Endothelial cell of umbilical vein (primary cell): ENCODE results near the gene RTN1. TPM values are rescaled to one million over a fixed set of nuclear protein-coding genes. Genes with fewer than 3 reads are reported as not detected.

Experiments used
- BruUV-seq: library from RNA; stranded (reverse); fragments of 400-500 nt; replicated peaks from 2 replicates; lab custom pipeline; 2021; lab: Mats Ljungman, UMichigan
- CTCF ChIA-PET: fragments of 300-600, 350-600 bp; sonication (Branson Sonifier 250); formaldehyde crosslinking; loops from one replicate; lab custom pipeline; 2021; ENCODE audit warnings: antibody characterized with exemption, inconsistent platforms; lab: Charles Lee
- POLR2A ChIA-PET: fragments of 300-600, 350-600 bp; sonication (Branson Sonifier 250); formaldehyde crosslinking; loops from one replicate; lab custom pipeline; 2021; ENCODE audit warnings: antibody characterized with exemption, inconsistent platforms; lab: Charles Lee
- DNase-seq: peaks from one replicate; pipeline ENCODE4 v3.0.0-alpha.2; 2011; ENCODE audit warnings: low read depth, low spot score
- FAIRE-seq: peaks from 2 replicates; lab custom pipeline; 2011; peaks lifted over from hg19 to GRCh38; lab: Jason Lieb, UNC
- H2AFZ ChIP-seq: 2 replicates; pipeline ENCODE4 v1.6.0; 2012; ENCODE audit warnings: low read depth, low read length, control low read depth, inconsistent platforms
- H3K27ac ChIP-seq: 2 replicates; pipeline ENCODE4 v1.5.1; 2011; ENCODE audit warnings: low read depth, mild to moderate bottlenecking, control low read depth, low read length, moderate library complexity; ENCODE audit not compliant: insufficient read depth
- H3K27me3 ChIP-seq, 2 experiments: 2 replicates each; pipeline versions ENCODE4 v1.6.0 to v1.6.1; 2011; ENCODE audit warnings: low read length in 2 of 2, mixed read lengths in 1 of 2; ENCODE audit not compliant: control insufficient read depth in 2 of 2, insufficient read depth in 2 of 2
- H3K36me3 ChIP-seq, 2 experiments: 2 replicates in 1 of 2; 3 replicates in 1 of 2; pipeline ENCODE4 v1.5.1; 2011; ENCODE audit warnings: low read length in 2 of 2, mild to moderate bottlenecking in 1 of 2, moderate library complexity in 1 of 2; ENCODE audit not compliant: control insufficient read depth in 2 of 2, insufficient read depth in 2 of 2; ENCODE audit errors: extremely low read depth in 1 of 2
- H3K4me1 ChIP-seq: 3 replicates; pipeline ENCODE4 v1.5.1; 2011; ENCODE audit warnings: mild to moderate bottlenecking, low read length; ENCODE audit not compliant: control insufficient read depth, insufficient read depth; ENCODE audit errors: extremely low read depth
- H3K4me2 ChIP-seq: 2 replicates; pipeline ENCODE4 v1.6.1; 2011; ENCODE audit warnings: low read length, control low read depth, mixed read lengths; ENCODE audit not compliant: insufficient read depth
- H3K4me3 ChIP-seq, 3 experiments: fragments of 200-600 bp in 1 of 3; sonication (generic), shearing (Covaris generic) in 1 of 3; replicated peaks in 1 of 3; 2 replicates each; pipeline ENCODE4 v1.5.1; 2011 to 2016; ENCODE audit warnings: control low read depth in 3 of 3, low read length in 3 of 3, mild to moderate bottlenecking in 2 of 3, inconsistent platforms in 1 of 3, low read depth in 1 of 3, moderate library complexity in 1 of 3; ENCODE audit not compliant: insufficient read depth in 1 of 3
- H3K79me2 ChIP-seq: 2 replicates; pipeline ENCODE4 v1.6.0; 2012; ENCODE audit warnings: low read length, inconsistent platforms; ENCODE audit not compliant: control insufficient read depth, insufficient read depth
- H3K9ac ChIP-seq: replicated peaks from 2 replicates; pipeline ENCODE3; 2011; ENCODE audit warnings: low read length, control low read depth; ENCODE audit not compliant: insufficient read depth; ENCODE audit errors: extremely low read depth
- H3K9me1 ChIP-seq: replicated peaks from 3 replicates; pipeline ENCODE4 v1.6.0; 2011; ENCODE audit warnings: mild to moderate bottlenecking, low read length; ENCODE audit not compliant: control insufficient read depth, insufficient read depth; ENCODE audit errors: extremely low read depth
- H3K9me3 ChIP-seq: replicated peaks from 2 replicates; pipeline ENCODE4 v1.5.1; 2012; ENCODE audit warnings: low read length, inconsistent platforms; ENCODE audit not compliant: control insufficient read depth, insufficient read depth
- H4K20me1 ChIP-seq: replicated peaks from 2 replicates; pipeline ENCODE3; 2011; ENCODE audit warnings: mild to moderate bottlenecking, low read length; ENCODE audit not compliant: control insufficient read depth, insufficient read depth; ENCODE audit errors: extremely low read depth
- EZH2 ChIP-seq: IDR thresholded peaks from 2 replicates; pipeline ENCODE4 v1.6.1; 2012; ENCODE audit warnings: borderline replicate concordance, low read depth, mild to moderate bottlenecking, moderate library complexity, low read length, inconsistent platforms; ENCODE audit not compliant: severe bottlenecking
- FOS ChIP-seq: IDR thresholded peaks from 2 replicates; pipeline ENCODE4 v1.6.1; 2011; ENCODE audit warnings: mild to moderate bottlenecking, low read length, moderate library complexity, borderline replicate concordance; ENCODE audit not compliant: insufficient read depth
- GATA2 ChIP-seq: IDR thresholded peaks from 2 replicates; pipeline ENCODE4 v1.7.0; 2011; ENCODE audit warnings: low read depth, mild to moderate bottlenecking, moderate library complexity, mixed read lengths, low read length; ENCODE audit not compliant: insufficient read length, insufficient read depth
- JUN ChIP-seq: IDR thresholded peaks from 2 replicates; pipeline ENCODE4 v1.6.1; 2011; ENCODE audit warnings: borderline replicate concordance, low read depth; ENCODE audit not compliant: insufficient read length, insufficient read depth
- MYC ChIP-seq: IDR thresholded peaks from one replicate; pipeline ENCODE4 v1.6.1; 2011; ENCODE audit warnings: mild to moderate bottlenecking, low read depth, low read length
- POLR2A ChIP-seq: IDR thresholded peaks from 2 replicates; pipeline ENCODE4 v1.6.1; 2012; ENCODE audit warnings: low read depth, mild to moderate bottlenecking, control low read depth, low read length
- POLR2AphosphoS5 ChIP-seq: IDR thresholded peaks from 2 replicates; pipeline ENCODE4 v1.6.1; 2012; ENCODE audit warnings: low read depth, mild to moderate bottlenecking, control low read depth, low read length, moderate library complexity; ENCODE audit not compliant: insufficient read depth
- dilution Hi-C: fragments of 300-500 bp; cut with MboI; formaldehyde crosslinking; loops from one replicate; pipeline ENCODE4 v1.15.0; 2019; ENCODE audit warnings: low sequenced_read_pairs; ENCODE audit not compliant: extremely low pct_ligation_motif_present
- intact Hi-C: fragments of 100-400 bp; cut with micrococcal nuclease; formaldehyde crosslinking; loops from one replicate; pipeline ENCODE4 v1.10.0; 2022
- polyA plus RNA-seq, 4 experiments: library from polyadenylated mRNA; depleted of rRNA in 3 of 4; stranded (reverse) in 3 of 4; unstranded in 1 of 4; fragments of >200 nt; gene quantifications; 2 replicates each; pipeline versions ENCODE4 v1.2.1 to v1.2.3, GENCODE V29; 2011 to 2012; ENCODE audit warnings: missing spikeins in 1 of 4
- total RNA-seq: library from RNA; stranded (reverse); gene quantifications from 2 replicates; pipeline ENCODE4 v1.2.3, GENCODE V29; 2021
- TF ChIP-seq, protein P1 (sequence below), 2 donors: IDR thresholded peaks; 1 replicate in 1 of 2; 2 replicates in 1 of 2; pipeline ENCODE4 v1.5.1; 2011; ENCODE audit warnings: low read length in 2 of 2, mild to moderate bottlenecking in 2 of 2, moderate library complexity in 2 of 2, control low read depth in 1 of 2, inconsistent platforms in 1 of 2, low read depth in 1 of 2; ENCODE audit not compliant: insufficient read depth in 1 of 2; ENCODE audit errors: extremely low read depth in 1 of 2
- TF ChIP-seq, protein P2 (sequence below): IDR thresholded peaks from 2 replicates; pipeline ENCODE4 v1.6.1; 2011; ENCODE audit not compliant: insufficient read depth, insufficient read length

RTN1 gene
- total and polyA plus RNA-seq, 2 donors (not counting 3 experiments of a cell fraction or from before 2014, with no cell fraction given) = 0.10 to 0.29 TPM

DNA sequence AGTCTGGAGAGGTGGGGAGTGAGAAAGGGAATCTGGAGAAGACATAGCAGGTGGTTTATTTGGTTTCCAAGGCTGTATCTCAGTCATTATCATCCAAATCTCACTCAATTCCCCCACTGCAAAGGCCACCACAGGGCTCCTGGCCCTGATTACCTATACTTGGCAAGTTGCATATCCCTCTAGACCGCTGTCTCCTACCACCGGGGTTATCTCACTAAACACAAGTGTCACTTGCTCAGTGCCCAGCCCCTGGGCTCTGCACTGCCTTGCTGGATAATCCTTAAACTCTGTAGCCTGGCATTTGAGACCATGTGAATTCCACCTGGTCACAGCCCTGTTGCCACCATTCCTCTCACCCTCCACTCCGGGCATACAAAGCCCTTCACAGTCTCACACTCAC, 119.0 kb downstream of the RTN1 start:
- no peak for DNase-seq
- dilution Hi-C loops (no loop called here), intact Hi-C loops (no loop called here)
- Histone ChIP-seq H3K9me3 (no peaks in the 10 kb centered on the region), H3K27me3 (peaks cover 3 to 6% of the 10 kb centered on the region in 2 experiments), H3K27ac (no peak overlapping the region), H3K9me1 (no peaks in the 10 kb centered on the region), H3K4me3 (no peak overlapping the region), H3K4me2 (no peak overlapping the region), H3K9ac (no peak overlapping the region), H3K4me1 (no peaks in the 10 kb centered on the region), H2AFZ (no peak overlapping the region), H3K36me3 (no peaks in the 10 kb centered on the region), H4K20me1 (no peaks in the 10 kb centered on the region), H3K79me2 (no peaks in the 10 kb centered on the region)
- BruUV-seq = no TSS peak
- POLR2A ChIA-PET = no interaction called here
- TF ChIP-seq MYC (no peak), JUN (no peak), EZH2 (no peak), GATA2 (no peak), POLR2AphosphoS5 (no peak), FOS (no peak), POLR2A (no peak)
- TF ChIP-seq, protein P1, sequence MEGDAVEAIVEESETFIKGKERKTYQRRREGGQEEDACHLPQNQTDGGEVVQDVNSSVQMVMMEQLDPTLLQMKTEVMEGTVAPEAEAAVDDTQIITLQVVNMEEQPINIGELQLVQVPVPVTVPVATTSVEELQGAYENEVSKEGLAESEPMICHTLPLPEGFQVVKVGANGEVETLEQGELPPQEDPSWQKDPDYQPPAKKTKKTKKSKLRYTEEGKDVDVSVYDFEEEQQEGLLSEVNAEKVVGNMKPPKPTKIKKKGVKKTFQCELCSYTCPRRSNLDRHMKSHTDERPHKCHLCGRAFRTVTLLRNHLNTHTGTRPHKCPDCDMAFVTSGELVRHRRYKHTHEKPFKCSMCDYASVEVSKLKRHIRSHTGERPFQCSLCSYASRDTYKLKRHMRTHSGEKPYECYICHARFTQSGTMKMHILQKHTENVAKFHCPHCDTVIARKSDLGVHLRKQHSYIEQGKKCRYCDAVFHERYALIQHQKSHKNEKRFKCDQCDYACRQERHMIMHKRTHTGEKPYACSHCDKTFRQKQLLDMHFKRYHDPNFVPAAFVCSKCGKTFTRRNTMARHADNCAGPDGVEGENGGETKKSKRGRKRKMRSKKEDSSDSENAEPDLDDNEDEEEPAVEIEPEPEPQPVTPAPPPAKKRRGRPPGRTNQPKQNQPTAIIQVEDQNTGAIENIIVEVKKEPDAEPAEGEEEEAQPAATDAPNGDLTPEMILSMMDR (IDR thresholded peaks at IDR 0.05; ENCODE audit: extremely low read depth in 1 of 2, insufficient read depth in 1 of 2, low read depth in 1 of 2, low read length in 2 of 2) = no peak
- TF ChIP-seq, protein P2, sequence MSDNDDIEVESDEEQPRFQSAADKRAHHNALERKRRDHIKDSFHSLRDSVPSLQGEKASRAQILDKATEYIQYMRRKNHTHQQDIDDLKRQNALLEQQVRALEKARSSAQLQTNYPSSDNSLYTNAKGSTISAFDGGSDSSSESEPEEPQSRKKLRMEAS = no peak
- no peak for FAIRE-seq
- CTCF ChIA-PET = no interaction called here
